COR-L47 (cell line): Measurements from ENCODE around the gene RPL28.
A peak's percentile ranks its signal among the peaks of the same experiment; 100 is the strongest.
"Not testable (repeated sequence)": the region's sequence is repeated elsewhere in the genome, so short reads cannot be mapped to it uniquely, and the experiment has no call there.

Experiments used
- DNase-seq: peaks from one replicate; lab custom pipeline; 2025; lab: John Stamatoyannopoulos, UW

The RPL28 gene

GRCh38 chr19:55426042-55426441, 40.3 kb downstream of the RPL28 start:
- no peak for DNase-seq

- DNase-seq: no peak
Measured at GRCh38 chr19:55431183-55431582, 45.5 kb downstream of the RPL28 start.

GRCh38 chr19:55432241-55432959, 46.7 kb downstream of the RPL28 start:
- DNase-seq: no peak

- DNase-seq: no peak
Measured at GRCh38 chr19:55433292-55433691, 47.6 kb downstream of the RPL28 start.

- no peak for DNase-seq
Measured at GRCh38 chr19:55434356-55434919, 48.7 kb downstream of the RPL28 start.

- DNase-seq: no peak
Measured at GRCh38 chr19:55435020-55435419, 49.3 kb downstream of the RPL28 start.

GRCh38 chr19:55436847-55437246, 51.1 kb downstream of the RPL28 start:
- no peak for DNase-seq

- no peak for DNase-seq
Measured at GRCh38 chr19:55437410-55437809, 51.7 kb downstream of the RPL28 start.

- no peak for DNase-seq
Measured at GRCh38 chr19:55439052-55439451, 53.3 kb downstream of the RPL28 start.

GRCh38 chr19:55440411-55441105, 54.8 kb downstream of the RPL28 start:
- DNase-seq: no peak

- no peak for DNase-seq
Measured at GRCh38 chr19:55441319-55441691, 55.6 kb downstream of the RPL28 start.

GRCh38 chr19:55441692-55442321, 56.1 kb downstream of the RPL28 start:
- DNase-seq: peak; percentile 58

GRCh38 chr19:55442372-55442961, 56.7 kb downstream of the RPL28 start:
- peak; percentile 35 for DNase-seq

- DNase-seq: peak; percentile 41
Measured at GRCh38 chr19:55443045-55443823, 57.5 kb downstream of the RPL28 start, which contains the start of gene SHISA7. SHISA7 (minus strand) TSS chr19:55443300; CDS start chr19:55442863, 437 bp downstream.

- no peak for DNase-seq
Measured at GRCh38 chr19:55443824-55444480, 58.2 kb downstream of the RPL28 start.

GRCh38 chr19:55444646-55445045, 58.9 kb downstream of the RPL28 start:
- no peak for DNase-seq

GRCh38 chr19:55446060-55446459, 60.3 kb downstream of the RPL28 start:
- DNase-seq: no peak

GRCh38 chr19:55447421-55448174, 61.9 kb downstream of the RPL28 start:
- DNase-seq: peak; percentile 79

- DNase-seq: not testable (repeated sequence)
Measured at GRCh38 chr19:55448175-55448490, 62.4 kb downstream of the RPL28 start.

GRCh38 chr19:55449469-55449868, 63.7 kb downstream of the RPL28 start:
- no peak for DNase-seq
